Fibroblast of the aortic adventitia (primary cell): ENCODE data around the gene ANAPC4. TPM values are rescaled to one million over a fixed set of nuclear protein-coding genes. Genes with fewer than 3 reads are reported as not detected.

Experiments
- DNase-seq: peaks from one replicate; pipeline ENCODE4 v3.0.0-alpha.2; 2010; ENCODE audit warnings: low read depth
- H3K4me3 ChIP-seq: 2 replicates; pipeline ENCODE4 v1.5.1; 2011; ENCODE audit warnings: low read depth, mild to moderate bottlenecking, control low read depth, low read length, moderate library complexity
- total RNA-seq: library from RNA; depleted of rRNA; stranded (reverse); fragments of >200 nt; gene quantifications from 2 replicates; pipeline ENCODE4 v1.2.3, GENCODE V29; 2012; ENCODE audit warnings: low replicate concordance
- TF ChIP-seq, protein P1 (sequence below): IDR thresholded peaks from 2 replicates; pipeline ENCODE4 v1.5.1; 2011; ENCODE audit warnings: mild to moderate bottlenecking, low read length, control low read depth, inconsistent platforms; ENCODE audit not compliant: insufficient read depth

The ANAPC4 gene
- total RNA-seq, 1 donor, result 35.2 TPM

DNA sequence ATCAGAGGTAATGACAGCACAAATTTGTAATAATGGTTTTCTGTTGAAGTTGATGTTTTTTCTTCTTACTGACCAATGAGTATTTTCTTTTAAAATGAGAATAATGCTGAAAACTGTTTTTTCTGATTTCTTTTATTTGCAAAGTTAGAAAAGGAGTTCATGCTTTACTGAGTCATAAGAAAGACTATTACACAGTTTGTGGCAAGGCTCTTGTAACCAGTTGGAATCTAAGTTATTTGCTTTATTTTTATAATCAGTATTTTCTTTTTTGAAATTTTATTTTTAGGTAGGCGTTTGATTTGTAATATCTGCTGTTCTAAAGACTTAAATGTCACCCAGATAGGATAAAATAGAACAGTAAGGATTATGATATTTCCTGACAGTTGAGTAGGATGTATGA lies 25.5 kb downstream of the ANAPC4 start:
- TF ChIP-seq, protein P1, sequence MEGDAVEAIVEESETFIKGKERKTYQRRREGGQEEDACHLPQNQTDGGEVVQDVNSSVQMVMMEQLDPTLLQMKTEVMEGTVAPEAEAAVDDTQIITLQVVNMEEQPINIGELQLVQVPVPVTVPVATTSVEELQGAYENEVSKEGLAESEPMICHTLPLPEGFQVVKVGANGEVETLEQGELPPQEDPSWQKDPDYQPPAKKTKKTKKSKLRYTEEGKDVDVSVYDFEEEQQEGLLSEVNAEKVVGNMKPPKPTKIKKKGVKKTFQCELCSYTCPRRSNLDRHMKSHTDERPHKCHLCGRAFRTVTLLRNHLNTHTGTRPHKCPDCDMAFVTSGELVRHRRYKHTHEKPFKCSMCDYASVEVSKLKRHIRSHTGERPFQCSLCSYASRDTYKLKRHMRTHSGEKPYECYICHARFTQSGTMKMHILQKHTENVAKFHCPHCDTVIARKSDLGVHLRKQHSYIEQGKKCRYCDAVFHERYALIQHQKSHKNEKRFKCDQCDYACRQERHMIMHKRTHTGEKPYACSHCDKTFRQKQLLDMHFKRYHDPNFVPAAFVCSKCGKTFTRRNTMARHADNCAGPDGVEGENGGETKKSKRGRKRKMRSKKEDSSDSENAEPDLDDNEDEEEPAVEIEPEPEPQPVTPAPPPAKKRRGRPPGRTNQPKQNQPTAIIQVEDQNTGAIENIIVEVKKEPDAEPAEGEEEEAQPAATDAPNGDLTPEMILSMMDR, result no peak
- H3K4me3 ChIP-seq, result no peak overlapping the region
- DNase-seq, result peak; percentile 51

DNA sequence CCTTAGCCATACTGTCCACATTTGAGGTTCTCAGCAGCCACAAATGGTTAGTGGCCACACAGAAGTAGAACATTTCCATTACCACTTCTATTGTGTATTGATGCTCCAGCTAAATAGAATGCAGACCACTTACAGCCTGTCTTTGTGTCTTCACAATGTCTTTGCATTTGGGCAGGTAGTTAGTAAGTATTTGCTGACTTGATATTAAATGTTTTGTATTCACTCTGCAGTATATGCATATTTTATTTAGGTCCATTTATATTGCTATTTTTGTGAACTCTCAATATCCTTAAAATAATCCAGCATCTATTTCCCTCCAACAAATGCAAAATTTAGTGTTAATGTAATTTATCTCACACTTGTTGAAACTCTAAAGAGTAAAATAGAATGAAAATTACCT lies 26.6 kb downstream of the ANAPC4 start:
- no peak overlapping the region for H3K4me3 ChIP-seq
- TF ChIP-seq, protein P1, result no peak
- DNase-seq, result no peak

DNA sequence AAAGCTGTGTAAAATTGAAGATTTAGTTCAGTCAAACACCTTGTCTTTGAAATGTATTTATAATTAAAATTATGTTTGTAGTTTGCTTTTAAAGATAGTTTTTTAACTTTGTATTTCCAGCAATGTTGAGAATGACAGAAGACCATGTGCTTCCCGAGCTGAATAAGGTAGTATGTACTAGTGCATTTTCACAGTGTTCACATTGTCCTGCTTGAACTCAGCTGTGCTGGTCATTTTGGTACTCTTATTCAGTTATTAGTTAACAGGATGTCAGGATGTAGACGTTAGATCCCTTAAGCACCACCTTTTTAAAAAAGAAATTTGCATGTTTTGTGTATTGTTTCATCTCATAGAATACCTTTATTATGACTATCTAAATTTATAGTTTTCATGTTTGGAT lies 28.4 kb downstream of the ANAPC4 start:
- TF ChIP-seq, protein P1, result no peak
- DNase-seq, result no peak
- H3K4me3 ChIP-seq, result no peak overlapping the region

DNA sequence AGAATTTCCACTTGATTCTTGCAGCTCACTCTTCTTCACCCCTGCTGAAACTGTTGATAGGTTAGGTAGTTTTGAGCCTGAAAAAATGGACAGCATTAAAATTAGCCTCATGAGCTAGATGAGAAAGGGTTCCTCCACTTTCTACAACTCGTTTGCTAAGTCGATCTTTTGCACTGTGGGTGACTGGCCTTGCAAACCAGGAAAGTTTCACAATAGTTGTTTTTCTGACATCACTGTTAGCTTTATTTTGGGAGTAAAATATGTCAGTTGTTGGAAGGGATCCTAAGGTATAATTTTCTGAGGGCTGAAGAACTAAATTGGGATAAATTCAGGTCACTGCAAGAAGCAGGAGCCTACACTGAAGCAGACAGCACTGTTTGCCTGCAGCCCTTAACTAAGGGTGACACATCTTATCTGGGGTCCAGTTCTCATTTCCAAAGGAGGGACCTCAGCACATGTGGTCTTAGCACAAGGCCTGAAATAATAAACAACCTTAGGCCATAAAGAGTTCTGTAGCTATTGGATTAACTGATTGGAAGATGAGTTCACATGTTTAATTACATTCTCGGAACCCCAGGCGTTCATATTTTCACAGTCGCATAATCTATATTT lies 29.1 kb downstream of the ANAPC4 start:
- TF ChIP-seq, protein P1, result no peak
- peak; percentile 65 for DNase-seq
- no peak overlapping the region for H3K4me3 ChIP-seq

DNA sequence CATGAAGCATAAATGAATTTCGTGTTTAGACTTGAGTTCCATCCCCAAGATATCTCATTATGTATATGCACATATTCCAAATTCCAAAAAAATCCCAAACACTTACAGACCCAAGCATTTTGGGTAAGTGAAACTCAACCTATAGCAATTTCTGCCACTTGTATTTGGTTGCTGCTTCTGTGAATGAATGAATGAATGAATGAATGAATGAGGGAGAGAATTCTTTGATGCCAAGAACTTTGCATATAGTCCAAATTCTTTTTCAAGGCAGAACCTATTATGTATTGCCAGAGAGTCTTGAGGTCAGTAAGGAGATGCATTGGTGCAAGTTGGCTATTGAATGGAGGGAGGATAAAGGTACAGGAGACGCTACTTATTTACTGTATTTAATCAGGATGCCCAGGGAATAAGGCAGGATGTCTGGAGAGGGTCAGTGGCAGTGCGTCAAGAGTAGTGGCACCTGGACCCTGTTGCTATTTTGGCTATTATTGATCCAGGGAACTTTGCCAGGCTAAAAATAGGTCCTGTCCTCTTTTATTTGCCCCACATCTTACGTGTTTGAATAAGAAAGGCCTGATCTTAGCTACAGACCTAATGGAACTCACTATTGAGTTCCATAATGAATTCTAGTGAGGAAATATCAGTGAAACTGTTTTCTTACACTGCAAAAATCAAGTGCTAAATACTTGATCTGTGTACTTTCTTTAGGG lies 33.9 kb downstream of the ANAPC4 start:
- DNase-seq, result no peak
- no peak overlapping the region for H3K4me3 ChIP-seq
- TF ChIP-seq, protein P1, result no peak

DNA sequence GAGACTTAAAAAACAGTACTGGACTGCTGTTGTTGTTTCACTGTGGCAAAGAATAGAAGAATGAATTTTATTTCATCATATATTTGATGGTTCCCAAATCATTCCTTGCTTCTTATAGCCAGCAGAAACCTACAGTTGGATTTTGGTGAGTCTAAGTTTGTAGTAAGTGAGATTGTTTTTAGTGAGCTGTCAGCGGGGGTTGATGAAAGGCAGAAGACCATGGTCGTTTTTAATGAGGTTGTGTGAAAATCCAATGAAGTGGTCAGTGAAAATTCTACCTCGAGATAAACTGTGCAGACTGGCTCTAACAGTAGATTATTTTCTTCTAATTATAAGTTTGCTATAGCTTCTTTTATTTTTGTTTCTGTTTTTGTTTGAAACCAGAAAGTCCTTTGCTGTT lies 36.2 kb downstream of the ANAPC4 start:
- TF ChIP-seq, protein P1, result no peak
- no peak for DNase-seq

More for the DNA sequence above, 36.2 kb downstream of the ANAPC4 start:
- no peak overlapping the region for H3K4me3 ChIP-seq
